ENCODE data around the gene GTF3C5.
"Not testable (repeated sequence)": the region's sequence is repeated elsewhere in the genome, so short reads cannot be mapped to it uniquely, and the experiment has no call there.

DNA sequence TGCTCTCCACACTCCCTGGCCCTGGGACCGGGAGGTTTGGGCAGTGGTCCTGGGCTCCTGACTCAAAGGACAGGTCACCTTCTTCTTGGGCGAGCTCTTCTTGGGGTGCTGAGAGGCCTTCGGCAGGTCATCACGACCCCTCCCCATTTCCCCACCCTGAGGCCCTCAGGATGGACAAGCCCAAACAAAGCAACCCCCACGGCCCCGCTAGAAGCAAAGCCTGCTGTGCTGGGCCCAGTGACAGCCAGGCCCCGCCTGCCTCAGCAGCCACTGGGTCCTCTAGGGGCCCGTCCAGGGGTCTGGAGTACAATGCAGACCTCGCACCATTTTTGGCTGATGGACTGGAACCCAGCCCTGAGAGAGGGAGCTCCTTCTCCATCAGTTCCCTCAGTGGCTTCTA is 52.9 kb downstream of the GTF3C5 start:
- not testable (repeated sequence) for TF ChIP-seq POLR2A (IDR thresholded peaks at IDR 0.05; ENCODE audit: low read length); GATA1 (IDR thresholded peaks at IDR 0.05; ENCODE audit: low read depth, low read length)

All from erythroblast (primary cell).